HT-29 (cell line): ENCODE measurements around the gene PSMD8. TPM values are rescaled to one million over a fixed set of nuclear protein-coding genes. Genes with fewer than 3 reads are reported as not detected.
"Not testable (repeated sequence)": the region's sequence is repeated elsewhere in the genome, so short reads cannot be mapped to it uniquely, and the experiment has no call there.

ENCODE experiments used
- DNase-seq: peaks from one replicate; pipeline ENCODE4 v3.0.0-alpha.2; 2015; ENCODE audit warnings: low spot score
- total RNA-seq: library from RNA; depleted of rRNA; stranded (reverse); fragments of >200 nt; shearing (Covaris generic); gene quantifications from 2 replicates; pipeline ENCODE4 v1.2.3, GENCODE V29; 2014

The PSMD8 gene
- total RNA-seq, 1 experiment from 2014 or later, result 640 TPM

DNA sequence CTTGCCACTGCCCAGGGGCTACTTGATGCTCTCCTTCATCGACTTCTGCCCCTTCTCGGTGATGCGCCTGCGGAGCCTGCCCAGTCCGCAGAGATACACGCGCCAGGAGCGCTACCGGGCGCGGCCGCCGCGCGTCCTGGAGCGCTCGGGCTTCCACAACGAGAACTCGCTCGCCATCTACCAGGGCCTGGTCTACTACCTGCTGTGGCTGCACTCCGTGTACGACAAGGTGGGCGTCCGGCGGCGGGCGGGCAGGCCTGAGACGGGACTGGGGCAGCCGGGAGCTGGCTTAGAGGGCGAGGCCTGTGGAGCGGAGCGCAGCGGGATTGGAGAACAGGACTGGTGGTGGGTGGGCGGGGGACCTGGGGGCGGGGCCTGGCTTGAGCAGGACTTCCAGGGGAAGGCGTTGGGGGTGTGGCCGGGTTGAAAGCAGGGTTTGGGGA is 12.7 kb upstream of the PSMD8 start:
- peak; percentile 77 for DNase-seq

DNA sequence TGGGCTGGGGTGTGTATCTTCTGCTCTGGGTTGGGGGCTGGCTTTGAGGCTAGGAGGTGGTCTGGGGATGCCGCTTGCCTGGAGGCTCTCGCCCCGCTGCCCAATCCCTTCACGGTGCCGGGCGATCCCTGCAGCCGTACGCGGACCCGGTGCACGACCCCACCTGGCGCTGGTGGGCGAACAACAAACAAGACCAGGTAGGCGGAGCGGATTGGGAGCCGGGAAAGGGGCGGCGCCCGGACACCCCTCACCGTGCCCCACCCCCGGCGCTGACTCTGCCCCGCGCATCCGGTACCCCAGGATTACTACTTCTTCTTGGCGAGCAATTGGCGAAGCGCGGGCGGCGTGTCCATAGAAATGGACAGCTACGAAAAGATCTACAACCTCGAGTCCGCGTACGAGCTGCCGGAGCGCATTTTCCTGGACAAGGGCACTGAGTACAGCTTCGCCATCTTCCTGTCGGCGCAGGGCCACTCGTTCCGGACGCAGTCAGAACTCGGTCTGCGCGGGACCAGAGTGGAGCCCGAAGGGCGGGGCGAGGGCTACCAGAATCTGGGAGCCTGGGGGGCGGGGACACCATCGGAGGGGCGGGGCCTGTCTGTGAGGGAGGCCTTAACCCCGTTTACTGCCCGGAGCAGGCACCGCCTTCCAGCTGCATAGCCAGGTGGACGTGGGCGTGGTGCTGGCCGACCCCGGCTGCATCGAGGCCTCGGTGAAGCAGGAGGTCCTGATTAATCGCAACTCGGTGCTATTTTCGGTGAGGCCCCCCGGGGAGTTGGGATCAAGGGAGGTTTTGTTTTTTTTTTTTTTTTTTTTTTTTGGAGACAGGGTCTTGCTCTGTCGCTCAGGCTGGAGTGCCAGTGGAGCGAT is 12.1 kb upstream of the PSMD8 start:
- DNase-seq, result peak; percentile 92

- DNase-seq, result not testable (repeated sequence)
These were observed 11.3 kb upstream of the PSMD8 start for GRCh38 chr19:38362946-38363688.

GRCh38 chr19:38367041-38367440 is 7.3 kb upstream of the PSMD8 start:
- no peak for DNase-seq

DNA sequence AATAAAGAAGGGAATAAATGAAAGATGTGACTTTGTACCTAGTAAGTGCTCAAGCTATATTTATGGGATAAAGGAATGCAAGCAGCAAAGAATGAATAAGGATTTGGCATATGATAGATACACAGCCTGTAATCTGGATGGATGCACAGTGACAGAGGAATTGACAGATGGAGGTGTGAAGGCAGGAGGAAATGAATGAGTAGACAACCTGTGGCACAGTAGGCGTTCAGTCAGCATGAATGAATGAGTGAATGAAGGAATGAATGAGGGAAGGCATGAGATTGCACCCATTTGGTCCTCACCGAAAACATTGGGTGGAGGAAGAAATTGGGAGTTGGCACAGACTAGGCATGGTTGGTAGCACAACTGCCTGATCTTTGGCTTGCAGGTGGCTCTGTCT is 4.8 kb upstream of the PSMD8 start:
- no peak for DNase-seq

DNA sequence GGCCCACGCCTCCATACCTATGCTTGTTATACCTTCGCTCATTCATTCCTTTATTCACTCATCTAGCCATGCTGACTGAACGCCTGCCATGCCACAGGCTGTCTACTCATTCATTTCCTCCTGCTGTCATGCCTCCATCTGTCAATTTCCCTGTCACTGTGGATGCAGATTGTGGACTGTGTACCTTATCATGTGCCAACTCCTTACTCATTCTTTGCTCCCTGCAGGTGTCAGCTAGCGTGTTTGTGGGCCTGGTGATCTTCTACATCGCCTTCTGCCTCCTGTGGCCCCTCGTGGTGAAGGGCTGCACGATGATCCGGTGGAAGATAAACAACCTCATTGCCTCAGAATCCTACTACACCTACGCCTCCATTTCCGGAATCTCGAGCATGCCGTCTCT is 4.1 kb upstream of the PSMD8 start:
- no peak for DNase-seq

- no peak for DNase-seq
These were observed 3.3 kb upstream of the PSMD8 start for GRCh38 chr19:38371081-38371480.

- DNase-seq, result no peak
These were observed 452 bp upstream of the PSMD8 start for GRCh38 chr19:38373907-38374331.

DNA sequence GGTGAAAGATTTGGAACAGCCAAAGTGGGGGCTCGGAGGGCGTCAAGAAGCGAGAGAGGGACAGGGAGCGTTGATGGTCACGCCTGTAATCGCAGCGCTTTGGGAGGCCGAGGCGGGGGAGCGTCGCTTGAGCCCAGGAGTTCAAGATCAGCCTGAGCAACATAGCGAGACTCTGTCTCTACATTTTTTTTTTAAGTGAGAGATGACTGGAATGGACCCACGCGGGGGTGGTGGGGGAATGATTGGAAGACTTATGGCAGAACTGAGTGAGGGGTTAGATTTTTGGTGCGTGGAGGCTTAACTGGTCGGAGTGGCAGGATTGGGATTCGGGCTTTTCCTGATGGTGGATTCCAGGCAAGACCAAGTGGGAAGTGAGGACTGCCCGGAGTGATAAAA is 725 bp downstream of the PSMD8 start:
- peak; percentile 48 for DNase-seq

DNA sequence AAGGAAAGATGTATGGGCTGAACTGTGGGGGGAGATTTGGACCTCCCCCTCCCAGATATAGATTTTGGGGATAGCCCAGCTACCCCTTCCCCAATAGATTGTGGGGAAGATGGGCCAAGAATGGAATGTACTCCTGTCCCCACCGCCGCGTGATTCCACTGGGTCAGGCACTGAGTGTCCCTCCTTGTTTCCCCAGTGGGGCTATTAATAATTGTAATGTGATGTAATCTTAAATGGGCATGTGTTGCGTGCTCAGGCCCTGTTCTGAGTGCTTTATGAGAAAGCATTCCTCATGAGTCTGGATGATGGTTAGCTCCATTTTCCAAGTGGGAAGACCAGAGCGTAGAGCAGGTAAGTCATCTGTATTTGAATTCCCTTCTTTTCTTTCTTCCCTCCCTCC is 1.4 kb downstream of the PSMD8 start:
- DNase-seq, result no peak

- no peak for DNase-seq
These were observed 2.2 kb downstream of the PSMD8 start for GRCh38 chr19:38376576-38376975.

DNA sequence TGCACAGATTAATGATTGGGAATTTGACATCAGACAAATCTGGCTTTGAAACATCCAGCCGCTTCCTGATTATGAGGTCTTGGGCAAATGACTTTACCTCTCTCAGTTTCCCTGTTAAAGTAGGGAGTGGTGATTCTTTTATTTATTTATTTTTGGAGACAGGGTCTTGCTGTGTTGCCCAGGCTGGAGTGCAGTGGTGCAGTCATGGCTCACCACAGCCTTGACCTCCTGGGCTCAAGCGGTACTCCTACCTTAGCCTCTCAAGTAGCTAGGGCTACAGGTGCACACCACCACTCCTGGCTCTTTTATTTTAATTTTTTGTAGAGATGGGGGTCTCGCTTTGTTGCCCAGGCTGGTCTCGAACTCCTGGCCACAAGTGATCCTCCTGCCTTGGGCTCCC is 2.7 kb downstream of the PSMD8 start:
- DNase-seq, result no peak

DNA sequence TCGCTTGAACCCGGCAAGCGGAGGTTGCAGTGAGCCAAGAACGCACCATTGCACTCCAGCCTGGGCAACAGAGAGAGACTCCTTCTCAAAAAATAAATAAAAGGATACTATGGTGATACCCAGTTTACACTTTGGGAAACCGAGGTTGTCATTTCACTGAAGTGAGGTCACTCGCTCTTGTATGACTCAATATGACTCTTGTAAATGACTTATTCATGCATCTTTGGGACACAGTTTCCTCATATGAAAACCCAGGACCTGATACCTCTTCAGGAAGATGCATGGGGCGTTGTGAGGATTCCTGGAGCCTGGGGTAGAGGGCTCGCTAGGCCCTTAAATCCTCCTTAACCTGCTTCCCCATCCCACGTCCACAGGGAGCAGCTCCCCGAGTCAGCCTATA is 4.5 kb downstream of the PSMD8 start:
- DNase-seq, result no peak

DNA sequence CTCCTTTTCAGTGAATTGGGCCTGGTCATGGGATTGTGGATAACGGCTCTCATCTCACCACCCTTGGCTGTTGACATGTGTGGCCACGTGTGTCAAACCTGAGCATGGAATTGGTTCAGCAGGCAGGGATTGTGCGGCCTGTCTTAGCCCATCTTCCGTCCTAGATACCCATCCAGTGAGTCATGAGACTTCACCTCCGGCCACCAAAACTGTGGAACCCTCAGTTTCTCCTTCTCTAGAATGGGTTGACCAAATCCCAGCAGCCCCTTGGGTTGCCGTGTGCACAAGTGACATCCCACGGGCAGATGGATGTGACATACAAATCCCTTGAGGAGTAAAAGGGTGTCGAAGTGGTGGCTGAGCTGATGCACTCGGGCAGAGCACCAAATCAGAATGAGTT is 6.8 kb downstream of the PSMD8 start:
- DNase-seq, result no peak

- DNase-seq, result no peak
These were observed 8.8 kb downstream of the PSMD8 start for GRCh38 chr19:38383184-38383583.

- DNase-seq, result no peak
These were observed 9.4 kb downstream of the PSMD8 start for GRCh38 chr19:38383743-38384142.

GRCh38 chr19:38384209-38385027 is 10.0 kb downstream of the PSMD8 start:
- peak; percentile 62 for DNase-seq

- no peak for DNase-seq
These were observed 10.9 kb downstream of the PSMD8 start for GRCh38 chr19:38385057-38385803.

DNA sequence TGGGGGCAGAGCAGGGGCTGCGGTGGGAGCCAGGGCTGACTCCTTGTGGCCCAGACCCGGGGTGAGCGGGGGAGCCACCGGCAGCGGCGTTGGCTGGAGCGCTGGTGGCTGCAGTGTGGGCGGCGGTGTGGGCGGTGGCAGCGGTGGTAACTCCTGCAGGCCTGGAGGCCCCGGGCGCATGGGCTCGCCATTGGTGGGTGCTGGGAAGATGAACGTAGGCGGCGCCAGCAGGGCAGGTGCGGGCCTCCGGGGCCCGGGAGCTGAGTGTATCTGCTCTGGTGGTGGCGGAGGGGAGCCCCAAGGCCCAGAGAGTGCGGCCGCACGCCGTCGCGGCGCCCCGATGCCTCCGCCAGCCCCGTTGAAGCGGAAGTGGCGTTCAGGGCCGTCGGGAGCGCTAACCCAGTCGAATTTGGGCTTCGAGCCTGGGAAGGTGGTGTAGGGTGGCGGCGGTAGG is 11.5 kb downstream of the PSMD8 start:
- DNase-seq, result no peak

GRCh38 chr19:38386300-38386970 is 12.1 kb downstream of the PSMD8 start:
- DNase-seq, result no peak
